HTR-8/SVneo (cell line): ENCODE measurements around the gene CERS6.

Source experiments
- DNase-seq: peaks from one replicate; pipeline ENCODE4 v3.0.0; 2011; ENCODE audit warnings: low spot score, mixed read lengths; ENCODE audit not compliant: insufficient read length
- FAIRE-seq: peaks from 2 replicates; lab custom pipeline; 2011; peaks lifted over from hg19 to GRCh38; lab: Jason Lieb, UNC

The CERS6 gene

GRCh38 chr2:168441214-168441872 is 14.7 kb upstream of the CERS6 start:
- DNase-seq (no peak), FAIRE-seq (no peak)

DNA sequence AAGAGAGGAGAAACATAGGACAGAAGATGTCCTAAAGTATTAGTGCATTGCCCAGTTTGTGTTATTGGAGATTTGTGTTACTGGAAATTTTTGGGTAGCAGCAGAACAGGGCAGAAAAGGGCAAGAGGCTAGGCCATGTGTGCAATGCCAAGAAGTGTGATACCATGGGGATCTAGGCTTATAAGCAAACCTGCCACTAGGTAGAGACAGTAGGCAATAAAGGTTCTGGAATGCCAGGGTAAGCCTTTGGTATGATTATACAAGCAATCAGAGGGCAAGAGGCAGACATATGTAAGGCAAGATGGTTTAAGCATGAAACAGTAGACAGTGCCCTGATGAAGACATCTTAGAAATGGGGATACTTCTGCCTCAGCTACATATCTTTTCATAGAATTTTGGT is 12.3 kb upstream of the CERS6 start:
- DNase-seq (no peak), FAIRE-seq (no peak)

DNA sequence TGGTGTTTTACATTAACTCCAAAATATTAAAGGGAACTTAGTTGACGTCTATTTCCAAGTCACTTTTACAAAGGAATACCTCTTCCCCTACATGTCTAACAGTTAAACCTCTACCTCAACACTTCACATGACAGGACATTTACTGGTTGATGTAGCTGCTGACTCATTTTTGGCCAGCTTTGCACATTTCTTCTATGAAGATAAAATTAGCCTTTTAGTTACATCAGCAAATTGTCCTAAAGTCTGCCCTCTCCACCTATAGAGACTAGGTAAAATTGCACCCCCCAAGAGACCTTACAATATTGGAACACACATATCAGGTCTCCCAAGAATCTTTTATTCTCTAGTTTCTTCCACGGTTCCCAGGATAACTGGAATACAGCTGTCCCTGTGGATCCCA is 10.1 kb upstream of the CERS6 start:
- DNase-seq: no peak

DNA sequence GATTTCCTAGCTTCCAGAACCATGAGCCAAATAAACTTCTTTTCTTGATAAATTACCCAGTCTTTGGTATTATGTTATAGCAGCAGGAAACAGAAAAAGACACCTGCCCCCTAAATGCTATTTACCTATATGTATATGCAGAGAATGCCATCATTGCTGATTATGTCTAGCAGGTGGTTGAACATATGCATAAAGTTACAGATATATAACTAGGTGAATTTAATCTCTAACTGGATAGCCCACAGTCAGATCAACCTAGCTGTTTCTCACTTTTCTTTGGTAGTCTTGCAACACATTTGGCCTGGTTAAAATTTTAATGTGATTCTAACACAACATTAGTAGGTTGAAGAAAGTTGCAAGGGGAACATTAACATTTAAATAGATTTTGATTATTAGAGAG is 7.1 kb upstream of the CERS6 start:
- DNase-seq (no peak), FAIRE-seq (no peak)

More for the DNA sequence above, 10.1 kb upstream of the CERS6 start:
- FAIRE-seq: no peak

DNA sequence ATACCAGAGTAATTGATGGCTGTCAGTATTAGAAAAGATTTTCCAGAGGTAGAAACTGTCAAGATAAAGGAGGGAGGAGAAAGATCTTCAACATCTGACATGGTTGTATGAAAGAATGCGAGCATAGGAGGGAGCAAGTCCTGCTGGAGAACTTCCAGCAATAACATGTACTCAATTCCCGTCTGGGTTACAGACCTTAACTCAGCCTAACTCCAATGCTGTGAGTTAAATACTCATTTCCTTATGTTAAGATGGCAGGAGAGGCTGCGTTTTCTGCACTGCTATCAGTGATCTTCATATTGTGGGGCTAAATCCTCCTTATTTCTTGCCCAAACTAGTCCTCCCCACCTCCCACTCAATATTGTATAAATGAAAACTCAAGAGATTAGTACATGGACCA is 6.7 kb upstream of the CERS6 start:
- DNase-seq: no peak
- FAIRE-seq: no peak

DNA sequence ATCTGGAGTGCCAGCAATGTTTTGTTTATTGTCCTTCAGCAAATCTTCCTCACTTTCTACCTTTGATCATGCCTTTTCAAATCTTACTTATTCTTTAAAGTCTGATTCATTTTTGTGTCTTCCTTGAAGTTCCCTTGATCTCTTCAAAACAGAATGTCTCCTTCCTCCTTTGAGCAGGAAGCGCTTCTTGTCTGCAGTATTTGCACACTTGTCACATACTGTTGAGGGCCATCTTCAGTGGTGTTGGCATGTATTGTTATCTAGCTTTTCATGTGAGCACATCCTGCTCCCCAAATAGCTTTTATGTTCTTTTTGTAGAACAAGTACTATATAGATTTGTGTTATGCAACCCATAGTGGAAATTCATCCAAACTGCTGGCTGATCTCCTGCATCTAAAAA is 5.9 kb upstream of the CERS6 start:
- no peak for FAIRE-seq
- DNase-seq: no peak

- DNase-seq (no peak), FAIRE-seq (no peak)
These were observed 5.3 kb upstream of the CERS6 start for GRCh38 chr2:168450732-168451131.

DNA sequence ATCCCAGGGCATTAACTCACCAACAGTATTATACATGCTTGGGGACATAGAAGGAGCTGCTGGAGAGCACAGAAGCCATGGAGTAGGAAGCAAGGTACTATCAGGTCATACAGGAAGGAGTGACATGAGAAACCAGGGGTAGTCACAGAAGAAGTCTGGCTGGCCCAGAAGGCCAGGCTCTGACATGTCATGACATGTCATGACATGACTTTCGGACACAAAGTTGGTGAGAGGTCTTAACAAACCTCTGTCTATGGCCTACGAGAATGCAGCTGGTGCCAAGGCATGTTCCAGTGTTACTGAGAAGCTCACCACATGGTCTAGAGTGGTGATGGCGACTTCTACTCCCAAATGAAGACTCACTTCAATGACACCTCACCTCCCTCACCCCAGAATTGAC is 3.3 kb upstream of the CERS6 start:
- FAIRE-seq: no peak

DNA sequence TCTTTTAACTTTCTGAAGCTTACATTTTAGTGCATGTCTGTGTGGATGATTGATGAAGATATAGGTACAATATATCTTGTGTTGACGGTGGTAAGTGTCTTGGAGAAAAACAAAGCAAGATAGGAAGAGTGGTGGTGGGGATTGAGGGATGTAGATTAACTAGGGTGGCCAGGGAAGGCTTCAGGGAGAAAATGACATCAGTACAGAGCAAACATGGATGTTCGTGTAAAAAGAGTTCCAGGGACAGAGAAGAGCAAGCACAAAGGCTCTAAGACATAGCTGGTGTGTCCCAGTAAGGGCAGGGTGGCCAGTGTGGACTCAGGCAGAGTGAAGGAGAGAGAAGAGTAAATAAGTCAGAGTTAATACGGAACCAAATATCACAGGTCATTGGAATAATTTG is 2.7 kb upstream of the CERS6 start:
- FAIRE-seq (no peak), DNase-seq (no peak)

More for the DNA sequence above, 3.3 kb upstream of the CERS6 start:
- DNase-seq: no peak

DNA sequence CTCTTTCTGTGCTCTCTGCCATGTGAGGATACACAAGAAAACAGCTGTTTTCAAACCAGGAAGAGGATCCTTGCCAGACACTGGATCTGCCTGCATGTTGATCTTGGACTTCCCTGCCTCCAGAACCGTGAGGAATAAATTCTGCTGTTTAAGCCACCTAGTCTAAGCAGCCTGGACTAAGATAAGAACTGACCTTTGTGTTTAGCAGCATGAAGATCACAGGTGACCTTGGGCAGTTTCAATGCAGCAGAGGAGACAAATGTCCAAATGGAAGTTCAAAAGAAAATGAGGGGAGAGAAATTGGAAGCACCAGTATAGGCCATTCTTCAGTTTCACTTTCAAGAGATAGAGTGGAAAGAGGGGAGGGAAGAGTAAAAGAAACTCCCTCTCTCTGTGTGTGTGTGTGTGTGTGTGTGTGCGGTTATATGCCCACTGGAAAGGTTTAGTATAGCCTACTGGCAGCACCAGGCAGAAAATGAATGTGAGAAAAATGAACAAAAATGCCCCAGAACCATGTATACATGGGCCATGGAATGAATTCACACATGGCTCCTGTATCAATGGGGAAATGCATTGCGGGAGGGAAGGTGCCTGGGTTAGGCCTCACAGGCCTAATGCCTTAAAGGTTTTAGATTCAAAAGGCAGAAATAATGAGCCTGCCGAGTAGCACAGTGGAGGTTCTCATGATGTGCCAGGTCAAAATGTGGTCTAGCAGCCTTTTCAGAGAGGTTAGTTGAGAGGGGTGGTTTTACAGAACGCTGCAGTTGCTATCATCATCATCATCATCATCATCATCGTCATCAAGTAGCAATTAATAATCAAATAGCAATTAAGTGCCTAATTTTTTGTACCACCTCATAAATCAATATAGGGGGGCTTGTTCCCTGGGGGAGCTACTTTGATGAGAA is 1.1 kb upstream of the CERS6 start:
- no peak for FAIRE-seq
- no peak for DNase-seq

- FAIRE-seq (no peak), DNase-seq (peak; percentile 18)
These were observed 583 bp downstream of the CERS6 start for GRCh38 chr2:168456521-168457189.

- FAIRE-seq (no peak), DNase-seq (no peak)
These were observed 1.3 kb downstream of the CERS6 start for GRCh38 chr2:168457190-168457895.

GRCh38 chr2:168458139-168458538 is 2.1 kb downstream of the CERS6 start:
- FAIRE-seq: no peak

DNA sequence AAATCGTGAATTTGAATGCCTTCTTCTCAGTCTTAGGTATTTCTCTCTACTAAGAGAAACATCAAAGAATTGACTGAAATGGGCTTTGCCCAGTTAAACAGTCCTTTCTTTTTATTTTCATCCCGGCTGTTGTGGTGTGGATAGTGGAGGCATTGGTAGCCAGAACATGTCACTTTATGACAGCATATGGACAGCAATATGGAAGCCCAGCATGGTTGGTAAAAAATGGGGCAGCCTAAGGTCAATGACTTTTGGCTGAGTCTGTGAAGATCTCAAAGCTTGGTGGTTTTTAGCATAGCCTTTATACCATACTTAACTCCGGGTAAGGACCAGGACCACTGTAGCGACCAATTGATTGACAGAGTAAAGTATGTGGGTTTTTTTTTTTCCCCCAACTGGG is 3.2 kb downstream of the CERS6 start:
- DNase-seq: no peak
- no peak for FAIRE-seq

More at GRCh38 chr2:168458139-168458538, 2.1 kb downstream of the CERS6 start:
- no peak for DNase-seq

GRCh38 chr2:168460571-168460970 is 4.5 kb downstream of the CERS6 start:
- DNase-seq (no peak), FAIRE-seq (no peak)

GRCh38 chr2:168461178-168461941 is 5.3 kb downstream of the CERS6 start:
- FAIRE-seq: no peak

GRCh38 chr2:168461942-168462331 is 5.9 kb downstream of the CERS6 start:
- no peak for FAIRE-seq
- DNase-seq: no peak

More at GRCh38 chr2:168461178-168461941, 5.3 kb downstream of the CERS6 start:
- DNase-seq: no peak

DNA sequence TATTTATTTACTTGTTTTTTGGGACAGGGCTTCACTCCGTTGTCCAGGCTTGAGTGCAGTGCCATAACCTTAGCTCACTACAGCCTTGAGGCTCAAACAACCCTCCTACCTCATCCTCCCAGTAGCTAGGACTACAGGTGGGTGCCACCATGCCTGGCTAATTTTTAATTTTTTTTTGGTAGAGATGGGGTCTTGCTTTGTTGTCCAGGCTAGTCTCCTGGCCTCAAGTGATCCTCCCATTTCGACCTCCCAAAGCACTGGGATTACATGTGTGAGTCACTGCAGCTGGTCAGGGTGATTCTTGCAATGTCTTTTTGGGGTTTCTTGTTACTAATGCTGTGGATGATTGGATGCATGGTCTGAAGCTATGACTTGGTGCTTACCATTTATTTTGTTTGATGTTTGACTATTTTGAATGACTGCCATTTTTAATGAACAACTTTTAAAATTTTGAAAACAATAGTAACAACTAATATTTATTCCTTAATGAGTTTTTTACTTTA is 6.5 kb downstream of the CERS6 start:
- no peak for DNase-seq
- FAIRE-seq: no peak

DNA sequence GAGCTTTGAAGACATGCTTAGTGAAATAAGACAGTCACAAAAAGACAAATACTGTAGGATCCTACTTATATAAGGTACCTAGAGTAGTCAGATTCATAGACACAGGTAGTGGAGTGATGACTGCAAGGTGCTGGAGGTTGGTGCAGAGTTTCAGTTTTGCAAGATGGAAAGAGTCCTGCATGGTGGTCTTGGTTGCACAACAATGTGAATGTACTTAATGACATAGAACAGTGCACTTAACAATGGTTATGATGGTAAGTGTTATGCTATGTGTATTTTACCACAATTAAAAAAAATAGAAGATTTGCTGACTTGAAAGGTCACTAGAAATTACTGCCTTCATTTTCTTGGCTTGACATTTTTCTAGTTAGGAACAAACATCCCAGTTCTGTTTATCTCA is 9.5 kb downstream of the CERS6 start:
- FAIRE-seq: no peak

More for the DNA sequence above, 9.5 kb downstream of the CERS6 start:
- DNase-seq: no peak
